GM04504 (cell line): ENCODE data around the gene HTR4.

Experiments
- DNase-seq: peaks from one replicate; pipeline ENCODE4 v3.0.0-alpha.2; 2012; ENCODE audit warnings: low read depth

Gene HTR4

DNA sequence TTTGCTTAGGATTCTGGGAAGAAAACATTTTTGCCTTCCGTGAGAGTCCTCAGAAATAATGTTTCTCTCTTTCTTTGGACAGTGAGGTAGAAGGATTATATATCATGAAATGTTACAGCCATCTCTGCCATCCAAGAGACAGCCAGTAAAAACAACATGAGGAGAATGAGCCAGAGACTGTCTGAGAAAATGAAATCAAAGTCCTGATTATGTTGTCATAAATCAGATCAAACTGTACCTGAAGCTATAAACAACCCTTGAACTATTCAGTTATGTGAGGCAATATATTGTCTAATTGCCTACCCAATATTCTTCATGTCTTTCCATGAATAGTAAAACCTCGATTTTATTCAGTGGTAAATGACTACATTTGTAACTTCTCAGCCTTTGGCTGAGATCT, 9.2 kb upstream of the HTR4 start:
- no peak for DNase-seq

- DNase-seq: no peak
Measured at GRCh38 chr5:148660346-148660660, 6.0 kb upstream of the HTR4 start.

- no peak for DNase-seq
Measured at GRCh38 chr5:148659641-148660345, 5.5 kb upstream of the HTR4 start.

DNA sequence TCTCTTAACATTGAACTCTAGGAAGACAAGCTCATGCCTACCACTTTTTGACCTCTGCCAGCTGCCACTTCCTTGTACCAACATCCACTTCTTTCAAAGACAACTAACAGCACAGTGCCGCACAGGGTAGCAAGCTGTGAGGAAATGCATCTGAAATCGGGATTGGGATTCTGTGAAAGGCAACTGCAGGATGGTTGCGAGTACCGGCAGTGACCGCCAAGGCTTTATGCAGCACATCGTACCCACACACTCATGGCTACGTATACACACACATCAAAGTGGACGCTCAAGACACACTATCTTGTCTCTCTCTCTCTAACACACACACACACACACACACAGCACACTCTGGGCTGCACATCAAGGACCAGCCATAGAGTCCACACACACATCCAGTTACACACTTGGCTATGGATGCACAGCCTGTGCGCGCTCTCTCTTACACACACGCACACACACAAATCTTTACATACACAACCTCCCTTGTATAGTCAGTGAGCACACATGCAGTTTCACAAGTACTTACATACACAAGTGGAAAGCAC, 964 bp downstream of the HTR4 start:
- no peak for DNase-seq

DNA sequence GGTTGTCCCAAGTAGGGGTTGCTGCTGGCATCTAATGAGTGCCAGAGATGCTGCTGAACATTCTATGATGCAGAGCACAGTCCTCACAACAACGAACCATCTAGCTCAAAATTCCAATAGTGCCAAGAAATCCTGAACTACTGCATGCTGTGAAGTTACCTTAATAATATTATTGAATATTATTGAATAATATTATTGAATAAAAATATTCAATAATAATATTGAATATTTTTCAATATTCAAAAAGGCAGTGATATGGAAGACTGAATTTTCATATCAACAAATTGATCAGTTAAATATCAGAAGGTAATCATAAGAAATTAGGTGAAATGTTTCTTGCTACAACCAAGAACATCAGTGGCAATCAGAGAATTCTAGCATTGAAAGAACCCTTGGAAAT, 2.8 kb downstream of the HTR4 start:
- no peak for DNase-seq

DNA sequence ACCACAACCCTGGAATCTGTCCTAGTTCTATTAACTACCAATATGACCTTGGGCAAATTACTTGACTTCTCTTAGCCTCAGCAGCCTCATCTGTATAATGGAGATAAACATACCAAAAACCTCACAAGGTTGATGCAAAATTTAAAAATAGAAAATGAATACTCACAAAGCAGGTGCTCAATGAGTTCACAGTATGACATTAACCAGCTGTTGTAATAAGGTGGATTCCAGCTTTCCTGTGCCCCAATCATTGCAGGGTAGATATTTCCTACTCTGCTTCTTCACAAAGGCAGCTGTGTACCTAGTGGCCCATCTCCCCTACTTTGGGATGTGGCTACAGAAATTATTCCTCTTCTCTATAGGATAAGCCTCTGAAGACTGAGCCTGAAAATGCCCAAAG, 8.8 kb downstream of the HTR4 start:
- DNase-seq: no peak

- no peak for DNase-seq
Measured at GRCh38 chr5:148641735-148642134, 12.6 kb downstream of the HTR4 start.

DNA sequence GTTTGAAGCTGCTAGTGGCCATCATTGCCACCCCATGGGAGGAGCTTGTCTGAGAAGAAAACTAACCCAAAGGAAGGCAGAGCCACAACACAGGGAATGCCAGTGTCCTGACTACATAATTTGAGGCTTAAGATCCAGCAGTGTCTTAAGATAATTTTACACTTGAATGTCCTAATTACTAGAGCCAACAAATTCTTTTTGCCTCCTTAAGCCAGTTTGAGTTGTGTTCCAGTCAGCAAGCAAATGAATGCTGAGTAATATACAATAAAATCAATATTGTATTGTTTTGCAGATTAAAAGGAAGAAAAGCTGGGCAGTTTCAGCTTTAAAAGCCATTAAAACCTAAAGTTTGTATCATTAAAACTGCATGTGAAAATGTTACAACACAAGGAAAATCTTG, 13.9 kb downstream of the HTR4 start:
- no peak for DNase-seq

DNA sequence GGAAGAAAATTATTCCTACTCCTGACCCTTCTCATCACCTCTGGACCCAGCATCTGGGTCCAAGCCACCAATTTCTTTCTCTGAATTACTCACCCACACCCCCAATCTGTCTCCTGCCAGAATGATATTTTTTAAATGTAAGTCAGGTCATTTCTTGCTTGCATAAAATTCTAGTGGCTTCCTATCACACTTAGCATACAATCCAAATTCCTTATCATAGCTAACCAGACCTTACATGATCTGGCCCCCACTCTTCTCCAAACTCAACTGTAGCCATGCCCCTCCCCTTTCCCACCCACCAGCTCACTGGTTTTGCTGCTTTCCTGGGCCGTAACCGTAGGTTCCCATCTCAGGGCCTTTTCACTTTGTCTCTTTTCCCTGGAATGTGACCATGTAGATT, 15.2 kb downstream of the HTR4 start:
- DNase-seq: no peak

DNA sequence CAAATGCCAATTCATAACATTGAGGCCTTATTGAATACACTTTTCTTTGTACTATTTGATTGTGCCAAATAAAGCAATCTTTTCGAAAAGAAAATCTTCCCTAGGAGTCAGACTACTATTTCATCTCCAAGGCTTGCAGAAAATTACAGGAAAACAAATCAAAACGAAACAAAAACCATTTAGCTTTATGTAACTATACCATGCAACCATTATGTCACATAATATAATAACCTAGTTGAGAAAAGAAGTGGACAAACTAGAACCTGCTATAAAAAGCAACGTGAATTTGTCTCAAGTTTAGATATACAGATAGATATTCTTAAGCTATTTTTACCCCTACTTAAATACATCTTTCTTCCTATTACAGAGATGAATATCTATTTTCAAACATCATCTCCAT, 18.0 kb downstream of the HTR4 start:
- DNase-seq: no peak

DNA sequence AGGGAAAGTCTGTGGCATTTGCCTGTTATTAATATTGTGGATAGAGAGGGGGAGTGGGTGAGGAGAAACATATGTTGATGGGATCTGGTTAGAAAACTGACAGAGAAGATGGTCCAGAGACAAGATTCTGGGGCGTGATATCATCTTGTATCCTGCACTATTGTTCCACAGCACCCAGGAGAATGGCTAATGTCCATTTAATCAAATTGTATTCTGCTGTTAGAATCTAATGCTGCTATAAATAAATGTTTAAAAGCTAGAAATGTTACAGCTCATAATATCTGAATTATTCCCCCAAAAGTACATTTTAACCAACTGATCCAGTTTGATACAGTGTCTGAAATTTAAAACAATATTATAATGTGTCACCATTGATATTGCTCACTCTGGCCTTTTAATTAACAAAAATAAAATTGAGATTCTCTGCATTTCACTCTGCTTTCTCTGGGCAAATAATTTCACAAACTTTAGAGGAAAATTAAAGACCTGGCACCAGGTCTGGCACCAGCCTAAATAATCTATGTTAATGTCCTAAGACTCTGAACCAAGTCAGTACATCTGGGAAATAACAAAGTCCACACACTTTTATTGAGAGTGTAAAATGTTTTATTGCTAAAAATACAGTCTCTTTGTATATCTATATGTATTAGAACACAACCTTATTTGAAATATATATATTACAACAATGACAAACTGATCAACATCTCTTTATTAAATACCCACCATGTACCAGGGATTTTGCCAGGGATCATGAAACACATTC, 18.8 kb downstream of the HTR4 start:
- no peak for DNase-seq

GRCh38 chr5:148633067-148633377, 21.3 kb downstream of the HTR4 start:
- no peak for DNase-seq

DNA sequence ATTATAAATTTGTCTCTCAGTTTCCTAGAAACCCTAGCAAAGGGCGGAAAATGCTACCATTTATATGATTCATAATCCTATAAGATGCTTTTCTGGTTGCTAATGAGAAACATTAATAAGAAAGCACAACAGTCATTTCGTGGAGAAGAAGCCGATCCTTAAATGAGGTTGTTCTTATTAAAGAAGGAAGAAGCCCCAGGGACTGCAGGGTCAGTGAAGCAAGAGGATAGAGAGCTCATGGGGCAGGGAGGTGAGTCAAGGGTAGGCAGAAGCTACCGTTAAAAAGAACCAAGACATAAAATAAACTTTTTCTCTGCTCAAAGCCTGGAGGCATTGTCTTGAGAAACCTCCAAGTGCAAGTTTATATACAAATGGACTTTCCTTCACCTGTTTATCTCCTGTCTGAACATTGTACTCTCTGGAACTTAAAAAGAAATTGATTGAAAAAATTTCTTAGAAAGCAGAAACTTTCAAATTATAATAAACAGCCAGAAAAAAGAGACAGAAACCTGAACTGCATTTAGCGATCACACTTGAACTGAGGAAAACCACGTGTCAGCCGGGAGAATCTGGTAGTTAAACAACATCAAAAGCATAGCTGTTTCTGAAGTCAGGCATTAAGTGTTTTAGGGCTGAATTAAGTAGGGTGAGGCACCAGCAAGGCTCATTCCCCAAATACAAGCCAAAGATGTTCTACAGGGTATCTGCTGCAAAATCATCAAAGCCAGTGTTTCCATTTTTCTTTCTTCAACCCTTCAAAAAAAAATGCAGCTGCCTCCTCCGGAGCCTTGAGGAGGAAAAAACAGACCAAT, 21.9 kb downstream of the HTR4 start:
- no peak for DNase-seq

DNA sequence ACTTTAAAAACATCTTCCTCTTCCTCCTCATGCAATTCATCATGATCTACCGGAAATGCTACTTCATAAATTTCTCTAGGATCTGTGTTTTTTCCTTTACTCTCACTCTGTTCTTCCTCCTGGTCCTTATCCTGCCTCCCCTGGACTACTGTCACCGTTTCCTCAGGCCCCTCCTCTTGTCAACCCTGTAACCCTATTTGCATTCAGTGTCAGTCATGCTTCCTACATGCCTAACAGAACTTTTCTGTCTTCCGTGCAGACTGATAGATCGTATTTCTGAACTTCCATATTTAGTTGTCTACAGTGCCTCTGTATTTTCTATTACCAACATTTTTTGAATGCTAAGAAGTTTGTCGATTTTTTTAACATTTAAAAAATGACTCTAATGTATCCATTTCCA, 27.3 kb downstream of the HTR4 start:
- DNase-seq: no peak

DNA sequence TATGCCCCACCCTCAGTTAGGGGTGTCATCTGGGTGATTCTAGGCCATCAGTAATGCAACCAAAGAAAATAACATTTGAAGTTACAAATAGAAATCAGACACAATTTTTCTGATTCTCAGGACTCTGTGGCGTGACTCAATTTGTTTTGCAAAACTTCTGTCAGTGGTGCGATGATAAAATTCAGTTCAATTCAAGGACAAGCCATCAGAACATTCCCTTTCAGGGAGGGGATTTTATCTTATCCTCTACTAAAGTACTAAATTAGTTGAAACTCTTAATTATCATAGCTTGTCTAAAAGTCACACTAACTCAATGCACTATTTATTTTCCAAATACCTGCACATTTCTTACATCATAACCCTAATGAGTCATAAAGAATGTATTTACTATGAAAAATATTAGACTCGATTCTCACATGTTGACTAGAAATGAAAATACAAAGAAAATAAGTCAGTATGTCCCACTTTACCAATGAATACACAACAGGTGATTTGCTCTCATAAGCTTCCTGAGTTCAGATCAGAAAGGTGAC, 28.2 kb downstream of the HTR4 start:
- DNase-seq: no peak

- no peak for DNase-seq
Measured at GRCh38 chr5:148625250-148625649, 29.1 kb downstream of the HTR4 start.

- no peak for DNase-seq
Measured at GRCh38 chr5:148623741-148624140, 30.6 kb downstream of the HTR4 start.

DNA sequence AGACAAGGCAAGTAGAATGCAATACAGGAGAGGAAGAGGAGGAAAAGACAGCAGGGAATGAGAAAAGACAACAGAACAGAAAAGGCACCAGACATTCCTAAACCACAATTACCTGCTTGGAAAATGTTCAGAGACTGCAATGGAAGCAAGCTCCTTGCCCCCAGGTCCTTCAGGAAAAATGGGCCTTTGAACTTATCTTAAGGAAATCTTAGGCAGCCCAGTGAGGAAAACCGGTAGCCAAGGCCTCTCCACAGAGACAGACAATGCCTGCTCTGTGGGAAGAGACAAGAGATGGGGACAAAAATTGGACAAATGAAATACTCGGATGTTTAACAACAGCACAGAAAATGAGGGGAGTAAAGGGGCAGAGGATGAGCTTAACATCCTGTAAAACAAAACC, 31.2 kb downstream of the HTR4 start:
- DNase-seq: no peak

- no peak for DNase-seq
Measured at GRCh38 chr5:148620696-148621095, 33.6 kb downstream of the HTR4 start.

DNA sequence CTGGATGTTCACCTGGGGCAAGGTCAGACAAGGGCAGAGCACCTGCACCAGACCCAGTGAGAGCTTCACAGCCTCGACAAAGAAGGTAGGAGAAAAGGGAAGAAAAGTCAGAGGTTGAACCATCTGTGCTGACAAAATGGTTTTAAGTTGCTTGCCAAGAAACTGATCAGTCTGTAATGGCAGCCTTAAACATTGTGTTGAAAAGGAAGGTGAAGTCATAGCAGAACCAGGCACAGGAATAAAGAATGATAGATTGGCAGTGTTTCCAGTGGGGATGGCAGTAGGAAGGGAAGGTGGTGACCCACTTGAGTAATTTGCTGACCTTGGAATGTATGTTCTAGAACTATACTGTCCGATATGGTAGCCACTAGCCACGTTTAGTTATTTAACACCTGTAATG, 34.2 kb downstream of the HTR4 start:
- DNase-seq: no peak

DNA sequence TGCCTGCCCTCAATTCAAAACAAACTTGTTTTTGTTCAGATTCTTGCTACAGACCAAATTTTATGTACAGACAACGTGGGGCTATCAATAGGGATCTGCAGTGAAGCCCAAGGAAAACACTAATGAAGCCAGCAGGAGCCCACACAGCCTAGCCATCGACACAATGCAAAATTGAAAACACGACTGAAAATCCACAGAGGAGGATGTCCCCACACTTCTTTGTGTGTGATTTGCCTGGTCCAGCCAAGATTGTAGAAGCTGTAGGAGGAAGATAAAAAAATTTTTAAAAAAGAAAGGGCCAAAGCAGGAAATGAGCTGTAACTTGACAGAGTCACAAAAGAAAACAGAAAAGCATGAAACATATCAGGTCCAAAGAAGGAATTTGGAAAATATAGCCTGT, 34.8 kb downstream of the HTR4 start:
- DNase-seq: no peak

GRCh38 chr5:148615644-148616275, 38.6 kb downstream of the HTR4 start:
- DNase-seq: no peak
